ENCODE results near the gene APOC1.
"Not testable (repeated sequence)": the region's sequence is repeated elsewhere in the genome, so short reads cannot be mapped to it uniquely, and the experiment has no call there.

APOC1 gene

GRCh38 chr19:44908074-44908835 lies 6.2 kb upstream of the APOC1 start:
- no peak overlapping the region for H3K4me3 ChIP-seq (ENCODE audit: low read depth, low read length)
- DNase-seq (ENCODE audit: low read depth), result no peak

- no peak overlapping the region for H3K4me3 ChIP-seq (ENCODE audit: low read depth, low read length)
- no peak for DNase-seq (ENCODE audit: low read depth)
Measured at GRCh38 chr19:44908836-44909261, 5.6 kb upstream of the APOC1 start.

GRCh38 chr19:44909775-44910174 lies 4.6 kb upstream of the APOC1 start:
- no peak for DNase-seq (ENCODE audit: low read depth)
- no peak overlapping the region for H3K4me3 ChIP-seq (ENCODE audit: low read depth, low read length)

DNA sequence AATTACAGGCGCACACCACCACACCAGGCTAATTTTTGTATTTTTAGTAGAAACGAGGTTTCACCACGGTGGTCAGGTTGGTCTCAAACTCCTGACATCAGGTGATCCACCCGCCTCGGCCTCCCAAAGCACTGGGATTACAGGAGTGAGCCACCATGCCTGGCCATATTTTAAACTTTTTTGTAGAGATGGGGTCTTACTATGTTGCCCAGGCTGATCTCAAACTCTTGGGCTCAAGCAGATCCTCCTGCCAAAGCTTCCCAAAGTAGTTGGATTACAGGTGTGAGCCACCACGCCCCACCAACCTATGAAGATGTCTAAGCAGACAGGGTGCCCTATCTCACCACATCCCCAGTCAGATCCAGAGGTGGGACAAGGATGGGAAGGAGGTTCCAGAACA lies 2.5 kb upstream of the APOC1 start:
- H3K4me3 ChIP-seq (ENCODE audit: low read depth, low read length); DNase-seq (ENCODE audit: low read depth): not testable (repeated sequence)

- H3K4me3 ChIP-seq (ENCODE audit: low read depth, low read length), result no peak overlapping the region
- DNase-seq (ENCODE audit: low read depth), result peak; percentile 37
Measured at GRCh38 chr19:44912854-44913253, 1.6 kb upstream of the APOC1 start.

DNA sequence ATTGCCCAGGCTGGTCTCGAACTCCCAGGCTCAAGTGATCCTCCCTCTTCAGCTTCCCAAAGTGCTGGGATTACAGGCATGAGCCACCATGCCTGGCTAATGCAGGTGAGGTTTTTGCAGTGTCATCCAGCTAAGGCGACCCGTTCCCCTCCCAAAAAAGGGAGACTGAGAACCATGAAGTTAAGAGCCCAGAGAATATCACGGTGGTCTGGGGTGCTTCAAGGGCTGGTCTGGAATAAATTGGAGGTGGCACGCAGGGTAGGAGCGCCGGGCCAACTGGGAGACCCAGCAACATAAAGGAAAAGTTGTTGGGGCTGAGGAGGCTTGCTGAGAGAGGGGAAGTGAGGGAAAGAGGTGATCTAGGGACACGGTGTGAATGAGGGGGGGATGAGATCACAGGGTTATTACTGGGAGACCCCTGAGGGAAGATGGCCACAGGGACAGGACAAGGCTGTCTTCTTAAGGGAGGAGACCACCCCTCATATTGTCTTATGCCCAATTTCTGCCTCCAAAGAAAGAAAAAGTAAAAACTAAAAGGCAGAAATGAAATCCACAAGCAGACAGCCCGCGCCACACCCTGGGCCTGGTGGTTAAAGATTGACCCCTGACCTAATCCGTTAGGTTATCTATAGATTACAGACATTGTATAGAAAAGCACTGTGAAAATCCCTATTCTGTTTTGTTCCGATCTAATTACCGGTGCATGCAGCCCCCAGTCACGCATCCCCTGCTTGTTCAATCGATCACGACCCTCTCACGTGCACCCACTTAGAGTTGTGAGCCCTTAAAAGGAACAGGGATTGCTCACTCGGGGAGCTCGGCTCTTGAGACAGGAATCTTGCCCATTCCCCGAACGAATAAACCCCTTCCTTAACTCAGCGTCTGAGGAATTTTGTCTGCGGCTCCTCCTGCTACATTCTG lies 636 bp upstream of the APOC1 start:
- peak overlapping the region; percentile 49 for H3K4me3 ChIP-seq (ENCODE audit: low read depth, low read length)

DNA sequence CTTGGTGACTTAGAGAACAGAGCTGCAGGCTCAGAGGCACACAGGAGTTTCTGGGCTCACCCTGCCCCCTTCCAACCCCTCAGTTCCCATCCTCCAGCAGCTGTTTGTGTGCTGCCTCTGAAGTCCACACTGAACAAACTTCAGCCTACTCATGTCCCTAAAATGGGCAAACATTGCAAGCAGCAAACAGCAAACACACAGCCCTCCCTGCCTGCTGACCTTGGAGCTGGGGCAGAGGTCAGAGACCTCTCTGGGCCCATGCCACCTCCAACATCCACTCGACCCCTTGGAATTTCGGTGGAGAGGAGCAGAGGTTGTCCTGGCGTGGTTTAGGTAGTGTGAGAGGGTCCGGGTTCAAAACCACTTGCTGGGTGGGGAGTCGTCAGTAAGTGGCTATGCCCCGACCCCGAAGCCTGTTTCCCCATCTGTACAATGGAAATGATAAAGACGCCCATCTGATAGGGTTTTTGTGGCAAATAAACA lies 9.9 kb downstream of the APOC1 start:
- H3K4me3 ChIP-seq (ENCODE audit: low read depth, low read length), result no peak overlapping the region
- no peak for DNase-seq (ENCODE audit: low read depth)

More for the DNA sequence above, 636 bp upstream of the APOC1 start:
- DNase-seq (ENCODE audit: low read depth), result not testable (repeated sequence)

DNA sequence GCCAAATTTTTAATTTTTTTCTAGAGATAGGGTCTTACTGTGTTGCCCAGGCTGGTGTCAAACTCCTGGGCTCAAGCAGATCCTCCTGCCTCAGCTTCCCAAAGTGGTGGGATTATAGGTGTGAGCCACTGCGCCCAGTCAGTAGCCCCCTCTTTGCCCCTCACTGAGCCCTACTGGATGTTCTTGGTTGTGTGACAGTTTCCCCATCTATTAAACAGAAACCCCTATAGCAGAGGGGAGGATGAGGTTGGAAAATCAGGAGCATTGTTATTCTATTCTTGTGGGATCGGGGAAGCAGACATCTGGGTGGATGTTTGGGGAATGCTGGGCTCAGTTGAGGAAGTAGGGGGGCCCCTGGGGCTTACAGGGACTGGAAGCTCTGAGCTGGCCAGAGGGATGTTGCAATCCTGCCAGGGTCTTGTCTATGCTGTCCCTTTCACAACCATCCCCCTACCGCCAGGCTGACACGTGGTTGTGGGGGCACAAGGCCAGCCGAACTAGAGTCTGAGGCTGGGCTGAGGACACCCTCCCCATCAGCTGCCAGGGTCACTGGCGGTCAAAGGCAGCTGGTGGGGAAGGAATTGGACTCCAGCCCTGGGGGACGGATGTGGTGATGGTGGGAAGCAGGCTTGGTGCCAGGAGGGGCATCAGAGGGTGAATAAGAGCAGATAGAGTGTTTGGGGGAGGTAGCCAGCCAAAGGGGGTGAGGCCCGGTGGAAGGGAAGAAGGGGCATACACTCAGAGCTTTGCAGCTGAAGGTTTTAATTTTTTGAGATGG lies 10.9 kb downstream of the APOC1 start:
- no peak overlapping the region for H3K4me3 ChIP-seq (ENCODE audit: low read depth, low read length)
- peak; percentile 86 for DNase-seq (ENCODE audit: low read depth)

GRCh38 chr19:44926245-44927077 lies 12.1 kb downstream of the APOC1 start:
- not testable (repeated sequence) for DNase-seq (ENCODE audit: low read depth); H3K4me3 ChIP-seq (ENCODE audit: low read depth, low read length)

GRCh38 chr19:44927746-44928145 lies 13.3 kb downstream of the APOC1 start:
- no peak overlapping the region for H3K4me3 ChIP-seq (ENCODE audit: low read depth, low read length)
- DNase-seq (ENCODE audit: low read depth), result peak; percentile 70

DNA sequence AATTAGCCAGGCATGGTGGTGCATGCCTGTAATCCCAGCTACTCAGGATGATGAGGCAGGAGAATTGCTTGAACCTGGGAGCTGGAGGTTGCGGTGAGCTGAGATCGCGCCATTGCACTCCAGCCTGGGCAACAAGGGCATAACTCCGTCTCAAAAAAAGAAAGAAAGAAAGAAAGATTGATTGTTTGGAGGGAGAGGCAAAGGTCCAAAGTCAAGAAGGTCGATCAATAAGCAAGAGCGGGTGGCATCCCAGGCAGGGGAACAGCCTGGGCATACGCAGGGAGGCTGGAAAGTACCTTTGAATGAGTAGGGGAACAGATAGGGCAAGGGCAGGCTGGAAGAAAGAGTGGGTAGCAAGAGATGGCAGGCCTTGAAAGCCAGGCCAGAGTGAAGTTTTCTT lies 15.7 kb downstream of the APOC1 start:
- no peak for DNase-seq (ENCODE audit: low read depth)
- no peak overlapping the region for H3K4me3 ChIP-seq (ENCODE audit: low read depth, low read length)

DNA sequence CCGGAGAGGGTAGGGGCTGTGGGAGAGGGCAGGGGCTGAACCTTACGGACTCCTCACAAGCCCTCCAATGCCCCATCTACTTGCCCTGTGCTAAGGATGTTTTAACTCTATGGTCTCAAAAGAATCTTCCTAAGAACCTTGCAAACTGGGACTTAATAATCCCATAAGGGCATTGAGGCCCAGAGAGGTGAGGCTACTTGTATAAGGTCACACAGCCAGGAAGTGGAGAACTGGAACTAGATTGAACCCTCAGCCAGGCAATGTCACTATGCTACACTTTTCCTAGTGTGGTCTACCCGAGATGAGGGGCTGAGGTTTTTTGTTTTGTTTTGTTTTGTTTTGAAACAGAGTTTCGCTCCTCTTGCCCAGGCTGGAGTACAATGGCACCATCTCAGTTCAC lies 17.1 kb downstream of the APOC1 start:
- H3K4me3 ChIP-seq (ENCODE audit: low read depth, low read length), result no peak overlapping the region
- no peak for DNase-seq (ENCODE audit: low read depth)

- DNase-seq (ENCODE audit: low read depth), result no peak
- H3K4me3 ChIP-seq (ENCODE audit: low read depth, low read length), result no peak overlapping the region
Measured at GRCh38 chr19:44939668-44940067, 25.3 kb downstream of the APOC1 start.

DNA sequence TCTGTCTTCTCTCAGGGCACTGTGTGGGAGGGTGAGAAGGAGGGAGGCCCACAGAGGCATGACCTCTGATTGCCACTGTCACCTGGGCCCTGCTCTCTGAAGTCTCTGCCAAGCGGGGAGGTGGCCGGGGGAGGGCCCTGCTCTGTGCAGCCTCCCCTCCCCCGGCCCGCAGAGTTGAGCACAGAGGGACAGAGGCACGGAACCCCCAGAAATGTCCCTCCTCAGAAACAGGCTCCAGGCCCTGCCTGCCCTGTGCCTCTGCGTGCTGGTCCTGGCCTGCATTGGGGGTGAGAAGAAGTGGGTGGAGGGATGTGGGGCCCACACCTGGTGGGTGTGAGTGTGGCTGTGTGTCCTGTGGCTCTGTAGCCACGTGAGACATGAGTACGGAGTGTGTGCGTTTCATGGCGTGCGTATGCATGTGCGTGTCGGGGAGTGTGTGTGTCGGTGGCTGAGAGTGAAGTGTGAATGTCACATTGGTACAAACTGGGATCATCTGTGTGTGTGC lies 27.7 kb downstream of the APOC1 start, which contains the start of gene APOC4:
TSS of gene APOC4 (plus strand) at position 171 of the 505 bp plus-strand sequence. CDS start at position 212, 41 bp downstream.
- DNase-seq (ENCODE audit: low read depth), result no peak

DNA sequence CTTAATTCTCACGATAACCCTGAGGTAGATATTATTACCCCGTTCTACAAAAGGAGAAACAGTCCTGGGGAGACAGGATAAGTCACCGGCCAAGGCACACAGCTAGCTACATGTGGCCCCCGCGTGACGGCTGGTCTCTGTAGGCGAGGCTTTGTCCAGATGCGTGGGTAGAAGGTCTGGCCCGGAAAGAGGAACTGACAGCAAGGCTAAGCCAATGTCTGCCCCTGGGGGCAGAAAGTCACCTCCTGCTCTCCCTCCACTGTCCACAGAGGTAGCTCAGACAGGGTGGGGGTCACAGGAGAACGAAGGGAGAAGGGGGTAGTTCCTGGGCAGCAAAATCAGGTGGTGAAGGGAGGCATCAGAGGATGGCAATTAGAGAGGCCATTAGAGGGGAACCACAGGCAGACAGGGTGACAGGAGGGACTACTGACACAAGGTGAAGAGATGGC lies 29.4 kb downstream of the APOC1 start:
- no peak for DNase-seq (ENCODE audit: low read depth)
- H3K4me3 ChIP-seq (ENCODE audit: low read depth, low read length), result no peak overlapping the region

More for the DNA sequence above, 27.7 kb downstream of the APOC1 start, which contains the start of gene APOC4:
- H3K4me3 ChIP-seq (ENCODE audit: low read depth, low read length), result no peak within 1 kb of the TSS

GRCh38 chr19:44947041-44947581 lies 32.7 kb downstream of the APOC1 start:
- DNase-seq (ENCODE audit: low read depth), result no peak
- no peak overlapping the region for H3K4me3 ChIP-seq (ENCODE audit: low read depth, low read length)

DNA sequence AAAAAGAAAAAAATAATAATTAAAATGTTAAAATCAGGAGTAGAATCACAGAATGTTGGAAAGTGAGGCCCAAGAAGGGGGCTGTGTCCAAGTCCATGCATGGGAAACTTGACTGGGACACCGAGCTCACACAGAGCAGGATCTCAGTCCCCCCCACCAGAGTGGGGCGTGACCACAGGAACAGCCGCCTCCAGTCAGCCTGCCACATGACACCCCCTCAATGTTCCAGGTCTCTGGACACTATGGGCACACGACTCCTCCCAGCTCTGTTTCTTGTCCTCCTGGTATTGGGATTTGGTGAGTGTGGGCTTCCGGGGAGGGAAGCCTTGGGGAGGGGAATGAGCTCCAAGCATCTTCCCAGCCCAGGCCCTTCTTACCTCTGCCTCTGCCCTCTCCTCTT lies 33.8 kb downstream of the APOC1 start:
- no peak for DNase-seq (ENCODE audit: low read depth)
- no peak overlapping the region for H3K4me3 ChIP-seq (ENCODE audit: low read depth, low read length)

- no peak for DNase-seq (ENCODE audit: low read depth)
- H3K4me3 ChIP-seq (ENCODE audit: low read depth, low read length), result no peak overlapping the region
Measured at GRCh38 chr19:44948763-44949374, 34.5 kb downstream of the APOC1 start.
